ENCODE results near the gene LRRN4CL.
"Not testable (repeated sequence)": the region's sequence is repeated elsewhere in the genome, so short reads cannot be mapped to it uniquely, and the experiment has no call there.

LRRN4CL gene

GRCh38 chr11:62665075-62665598 is 24.2 kb downstream of the LRRN4CL start, which contains the start of the genes C11orf98 and CSKMT:
C11orf98 (minus strand) TSS chr11:62665210; CDS start chr11:62665169, 41 bp downstream.
CSKMT (plus strand) TSS chr11:62665312; CDS start chr11:62665880, 568 bp downstream.
- no peaks in the 10 kb centered on the region for H3K9me3 ChIP-seq (ENCODE audit: insufficient read depth, low read length)
- peak; percentile 93 for DNase-seq (ENCODE audit: low read depth, low spot score)
- peaks cover 67% of the 10 kb centered on the region for H3K36me3 ChIP-seq (ENCODE audit: insufficient read depth, insufficient read length, low read length)
- H3K9ac ChIP-seq (ENCODE audit: insufficient read length, low read depth), result peak within 1 kb of the TSS; percentile 100
- TF ChIP-seq ZNF274 (IDR thresholded peaks at IDR 0.05; ENCODE audit: low read depth, low read length) (no peak), SUZ12 (IDR thresholded peaks at IDR 0.05; ENCODE audit: extremely low read depth, insufficient read depth, insufficient read length) (no peak), YY1 (IDR thresholded peaks at IDR 0.05; ENCODE audit: insufficient read depth, insufficient read length) (no peak)
- no peaks in the 10 kb centered on the region for H3K4me1 ChIP-seq (ENCODE audit: insufficient read depth, insufficient read length)
- H3K4me3 ChIP-seq (ENCODE audit: insufficient read length, low read depth), result peak within 1 kb of the TSS; percentile 99
- H3K27me3 ChIP-seq (ENCODE audit: insufficient read depth, insufficient read length), result no peaks in the 10 kb centered on the region

- H3K27me3 ChIP-seq (ENCODE audit: insufficient read depth, insufficient read length), result no peaks in the 10 kb centered on the region
- peaks cover 61% of the 10 kb centered on the region for H3K36me3 ChIP-seq (ENCODE audit: insufficient read depth, insufficient read length, low read length)
- TF ChIP-seq YY1 (IDR thresholded peaks at IDR 0.05; ENCODE audit: insufficient read depth, insufficient read length) (no peak), ZNF274 (IDR thresholded peaks at IDR 0.05; ENCODE audit: low read depth, low read length) (no peak), SUZ12 (IDR thresholded peaks at IDR 0.05; ENCODE audit: extremely low read depth, insufficient read depth, insufficient read length) (no peak)
- H3K9me3 ChIP-seq (ENCODE audit: insufficient read depth, low read length), result no peaks in the 10 kb centered on the region
- DNase-seq (ENCODE audit: low read depth, low spot score), result no peak
- H3K9ac ChIP-seq (ENCODE audit: insufficient read length, low read depth), result peak overlapping the region; percentile 100
- peak overlapping the region; percentile 99 for H3K4me3 ChIP-seq (ENCODE audit: insufficient read length, low read depth)
- no peaks in the 10 kb centered on the region for H3K4me1 ChIP-seq (ENCODE audit: insufficient read depth, insufficient read length)
These were observed 24.8 kb downstream of the LRRN4CL start for GRCh38 chr11:62664405-62665074.

DNA sequence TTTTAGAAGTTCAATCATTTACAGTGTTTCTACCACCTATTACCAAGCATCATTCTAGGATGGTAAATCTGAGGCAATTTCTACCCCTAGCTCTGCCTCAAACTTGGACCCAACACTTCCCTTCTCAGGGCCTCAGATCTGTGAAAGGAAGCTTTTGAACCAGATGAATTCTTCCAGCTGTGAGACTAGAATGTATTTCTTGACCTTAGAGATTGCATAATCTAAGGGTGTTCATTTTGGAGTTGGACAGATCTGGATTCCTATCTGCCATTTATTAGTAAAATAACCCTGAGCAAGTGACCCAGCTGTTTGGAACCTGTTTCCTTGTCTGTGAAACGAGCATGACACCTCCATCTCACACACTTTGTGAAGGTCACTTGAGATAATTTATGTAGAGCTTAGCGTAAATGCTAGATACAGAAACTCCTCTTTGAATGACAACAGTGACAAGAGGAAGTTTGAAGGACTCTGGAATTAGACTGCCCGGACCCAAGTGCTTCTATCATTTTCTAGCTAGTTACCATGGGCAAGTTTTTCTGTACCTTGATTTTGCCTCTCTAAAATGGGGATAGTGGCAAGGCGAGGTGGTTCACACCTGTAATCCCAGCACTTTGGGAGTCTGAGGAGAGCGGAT is 32.4 kb downstream of the LRRN4CL start:
- no peak overlapping the region for H3K4me3 ChIP-seq (ENCODE audit: insufficient read length, low read depth)
- peaks cover 17% of the 10 kb centered on the region for H3K36me3 ChIP-seq (ENCODE audit: insufficient read depth, insufficient read length, low read length)
- DNase-seq (ENCODE audit: low read depth, low spot score), result no peak
- TF ChIP-seq ZNF274 (IDR thresholded peaks at IDR 0.05; ENCODE audit: low read depth, low read length) (no peak), YY1 (IDR thresholded peaks at IDR 0.05; ENCODE audit: insufficient read depth, insufficient read length) (no peak), SUZ12 (IDR thresholded peaks at IDR 0.05; ENCODE audit: extremely low read depth, insufficient read depth, insufficient read length) (no peak)
- H3K9ac ChIP-seq (ENCODE audit: insufficient read length, low read depth), result no peak overlapping the region
- no peaks in the 10 kb centered on the region for H3K27me3 ChIP-seq (ENCODE audit: insufficient read depth, insufficient read length)
- no peaks in the 10 kb centered on the region for H3K4me1 ChIP-seq (ENCODE audit: insufficient read depth, insufficient read length)
- no peaks in the 10 kb centered on the region for H3K9me3 ChIP-seq (ENCODE audit: insufficient read depth, low read length)

- Histone ChIP-seq H3K27me3 (ENCODE audit: insufficient read depth, insufficient read length) (no peaks in the 10 kb centered on the region), H3K9me3 (ENCODE audit: insufficient read depth, low read length) (no peaks in the 10 kb centered on the region), H3K9ac (ENCODE audit: insufficient read length, low read depth) (no peak overlapping the region), H3K4me3 (ENCODE audit: insufficient read length, low read depth) (no peak overlapping the region), H3K4me1 (ENCODE audit: insufficient read depth, insufficient read length) (no peaks in the 10 kb centered on the region), H3K36me3 (ENCODE audit: insufficient read depth, insufficient read length, low read length) (peaks cover 14% of the 10 kb centered on the region)
- no peak for DNase-seq (ENCODE audit: low read depth, low spot score)
- no peak for TF ChIP-seq ZNF274 (IDR thresholded peaks at IDR 0.05; ENCODE audit: low read depth, low read length)
- TF ChIP-seq YY1 (IDR thresholded peaks at IDR 0.05; ENCODE audit: insufficient read depth, insufficient read length), result no peak
- TF ChIP-seq SUZ12 (IDR thresholded peaks at IDR 0.05; ENCODE audit: extremely low read depth, insufficient read depth, insufficient read length), result no peak
These were observed 35.0 kb downstream of the LRRN4CL start for GRCh38 chr11:62654297-62654696.

DNA sequence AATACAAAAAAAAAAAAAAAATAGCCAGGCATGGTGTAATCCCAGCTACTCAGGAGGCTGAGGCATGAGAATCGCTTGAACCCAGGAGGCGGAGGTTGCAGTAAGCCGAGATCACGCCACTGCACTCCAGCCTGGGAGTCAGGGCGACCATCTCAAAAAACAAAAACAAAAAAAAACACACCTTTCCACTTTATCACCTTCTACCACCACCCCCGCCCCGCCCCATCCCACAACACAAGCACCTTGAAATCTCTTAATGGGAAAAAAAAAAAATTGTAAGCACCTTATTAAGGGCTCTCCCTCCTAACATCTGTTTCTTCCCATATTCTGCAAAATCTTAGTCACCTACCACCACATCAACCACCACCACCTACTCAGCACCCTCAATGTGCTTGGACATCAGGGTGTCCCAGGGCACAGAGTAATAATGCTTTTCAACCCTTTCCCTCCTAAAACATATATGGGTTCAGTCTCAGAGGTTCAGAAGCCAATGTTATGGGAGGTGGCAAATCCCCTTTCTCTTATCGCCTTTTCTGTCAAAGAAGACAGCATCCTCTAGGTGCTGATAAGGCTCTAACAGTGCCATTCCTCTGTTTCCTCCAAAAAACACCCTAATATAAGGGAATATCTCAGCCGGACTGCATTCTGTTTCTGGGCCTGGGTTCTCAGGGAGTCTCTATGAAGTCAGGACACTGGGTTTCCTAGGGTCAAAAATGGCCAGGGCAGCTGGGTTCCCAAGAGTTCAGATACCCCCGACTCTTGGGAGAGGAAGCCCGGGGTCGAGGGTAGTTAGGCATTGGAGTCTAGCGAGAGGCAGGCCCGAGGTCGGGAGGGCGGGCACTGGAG is 36.9 kb downstream of the LRRN4CL start:
- Histone ChIP-seq H3K4me1 (ENCODE audit: insufficient read depth, insufficient read length) (peaks cover 1% of the 10 kb centered on the region), H3K9ac (ENCODE audit: insufficient read length, low read depth) (peak overlapping the region; percentile 99), H3K36me3 (ENCODE audit: insufficient read depth, insufficient read length, low read length) (peaks cover 33% of the 10 kb centered on the region), H3K27me3 (ENCODE audit: insufficient read depth, insufficient read length) (no peaks in the 10 kb centered on the region), H3K4me3 (ENCODE audit: insufficient read length, low read depth) (peak overlapping the region; percentile 88), H3K9me3 (ENCODE audit: insufficient read depth, low read length) (no peaks in the 10 kb centered on the region)
- DNase-seq (ENCODE audit: low read depth, low spot score), result no peak
- no peak for TF ChIP-seq ZNF274 (IDR thresholded peaks at IDR 0.05; ENCODE audit: low read depth, low read length)
- TF ChIP-seq SUZ12 (IDR thresholded peaks at IDR 0.05; ENCODE audit: extremely low read depth, insufficient read depth, insufficient read length), result no peak
- no peak for TF ChIP-seq YY1 (IDR thresholded peaks at IDR 0.05; ENCODE audit: insufficient read depth, insufficient read length)

GRCh38 chr11:62650283-62650682 is 39.0 kb downstream of the LRRN4CL start:
- not testable (repeated sequence) for H3K9ac ChIP-seq (ENCODE audit: insufficient read length, low read depth); DNase-seq (ENCODE audit: low read depth, low spot score); H3K9me3 ChIP-seq (ENCODE audit: insufficient read depth, low read length); H3K4me1 ChIP-seq (ENCODE audit: insufficient read depth, insufficient read length); H3K4me3 ChIP-seq (ENCODE audit: insufficient read length, low read depth); H3K27me3 ChIP-seq (ENCODE audit: insufficient read depth, insufficient read length)
- peaks cover 39% of the 10 kb centered on the region for H3K36me3 ChIP-seq (ENCODE audit: insufficient read depth, insufficient read length, low read length)

DNA sequence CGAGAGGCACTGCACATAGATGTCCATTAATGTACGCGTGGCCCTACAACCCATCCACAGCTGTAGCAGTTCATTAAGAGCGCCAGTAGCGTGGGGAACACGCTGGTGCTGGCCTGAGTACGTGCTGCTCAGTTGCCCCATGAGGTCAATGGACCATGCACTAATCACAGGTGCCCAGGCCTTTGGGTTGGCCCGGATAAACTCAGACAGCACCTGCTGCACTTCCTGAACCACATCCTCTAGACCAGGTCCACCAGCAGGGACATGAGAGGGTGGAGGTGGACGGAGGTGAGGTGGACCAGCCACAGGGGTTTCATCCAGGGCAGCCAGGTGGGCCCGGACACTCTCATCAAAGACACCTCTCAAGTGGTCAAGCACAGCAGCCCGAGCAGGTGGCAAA is 39.8 kb downstream of the LRRN4CL start:
- Histone ChIP-seq H3K9ac (ENCODE audit: insufficient read length, low read depth) (peak overlapping the region; percentile 8), H3K27me3 (ENCODE audit: insufficient read depth, insufficient read length) (no peaks in the 10 kb centered on the region), H3K4me1 (ENCODE audit: insufficient read depth, insufficient read length) (peaks cover 6% of the 10 kb centered on the region), H3K9me3 (ENCODE audit: insufficient read depth, low read length) (no peaks in the 10 kb centered on the region), H3K4me3 (ENCODE audit: insufficient read length, low read depth) (no peak overlapping the region), H3K36me3 (ENCODE audit: insufficient read depth, insufficient read length, low read length) (peaks cover 45% of the 10 kb centered on the region)
- TF ChIP-seq YY1 (IDR thresholded peaks at IDR 0.05; ENCODE audit: insufficient read depth, insufficient read length), result no peak
- TF ChIP-seq SUZ12 (IDR thresholded peaks at IDR 0.05; ENCODE audit: extremely low read depth, insufficient read depth, insufficient read length), result no peak
- no peak for TF ChIP-seq ZNF274 (IDR thresholded peaks at IDR 0.05; ENCODE audit: low read depth, low read length)
- no peak for DNase-seq (ENCODE audit: low read depth, low spot score)
